ENCODE results near the gene PLCH1. TPM values are rescaled to one million over a fixed set of nuclear protein-coding genes. Genes with fewer than 3 reads are reported as not detected.

The PLCH1 gene
- total RNA-seq, 1 donor from 2014 or later, result 20.9 TPM

DNA sequence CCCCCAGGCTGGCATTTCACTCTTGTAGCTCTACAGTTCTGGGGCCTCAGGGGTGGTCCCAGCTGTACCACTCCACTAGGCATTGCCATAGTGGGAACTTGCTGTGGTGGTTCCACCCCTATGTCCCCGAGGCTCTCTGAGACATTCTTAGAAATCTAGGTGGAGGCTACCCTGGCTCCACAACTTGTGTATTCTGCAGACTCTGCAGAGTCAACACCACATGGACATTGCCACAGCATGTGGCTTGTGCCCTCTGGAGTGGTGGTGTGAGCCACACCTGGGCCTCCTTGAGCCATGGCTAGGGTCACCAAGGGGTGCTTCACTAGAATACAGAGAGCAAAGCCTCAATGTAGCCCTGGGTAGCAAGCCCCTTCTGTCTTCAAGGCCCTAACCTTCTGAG is 397.0 kb downstream of the PLCH1 start:
- Mint-ChIP-seq H3K27ac (ENCODE audit: unreplicated experiment) (no peak overlapping the region), H3K4me3 (ENCODE audit: unreplicated experiment) (no peak overlapping the region), H3K36me3 (ENCODE audit: low read depth, unreplicated experiment) (no peaks in the 10 kb centered on the region), H3K27me3 (ENCODE audit: unreplicated experiment) (no peaks in the 10 kb centered on the region), H3K4me1 (ENCODE audit: unreplicated experiment) (no peaks in the 10 kb centered on the region), H3K9me3 (ENCODE audit: unreplicated experiment) (no peaks in the 10 kb centered on the region)
- TF ChIP-seq, protein P1, sequence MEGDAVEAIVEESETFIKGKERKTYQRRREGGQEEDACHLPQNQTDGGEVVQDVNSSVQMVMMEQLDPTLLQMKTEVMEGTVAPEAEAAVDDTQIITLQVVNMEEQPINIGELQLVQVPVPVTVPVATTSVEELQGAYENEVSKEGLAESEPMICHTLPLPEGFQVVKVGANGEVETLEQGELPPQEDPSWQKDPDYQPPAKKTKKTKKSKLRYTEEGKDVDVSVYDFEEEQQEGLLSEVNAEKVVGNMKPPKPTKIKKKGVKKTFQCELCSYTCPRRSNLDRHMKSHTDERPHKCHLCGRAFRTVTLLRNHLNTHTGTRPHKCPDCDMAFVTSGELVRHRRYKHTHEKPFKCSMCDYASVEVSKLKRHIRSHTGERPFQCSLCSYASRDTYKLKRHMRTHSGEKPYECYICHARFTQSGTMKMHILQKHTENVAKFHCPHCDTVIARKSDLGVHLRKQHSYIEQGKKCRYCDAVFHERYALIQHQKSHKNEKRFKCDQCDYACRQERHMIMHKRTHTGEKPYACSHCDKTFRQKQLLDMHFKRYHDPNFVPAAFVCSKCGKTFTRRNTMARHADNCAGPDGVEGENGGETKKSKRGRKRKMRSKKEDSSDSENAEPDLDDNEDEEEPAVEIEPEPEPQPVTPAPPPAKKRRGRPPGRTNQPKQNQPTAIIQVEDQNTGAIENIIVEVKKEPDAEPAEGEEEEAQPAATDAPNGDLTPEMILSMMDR (IDR thresholded peaks at IDR 0.05; ENCODE audit: unreplicated experiment), result no peak
- DNase-seq (ENCODE audit: low spot score), result no peak

DNA sequence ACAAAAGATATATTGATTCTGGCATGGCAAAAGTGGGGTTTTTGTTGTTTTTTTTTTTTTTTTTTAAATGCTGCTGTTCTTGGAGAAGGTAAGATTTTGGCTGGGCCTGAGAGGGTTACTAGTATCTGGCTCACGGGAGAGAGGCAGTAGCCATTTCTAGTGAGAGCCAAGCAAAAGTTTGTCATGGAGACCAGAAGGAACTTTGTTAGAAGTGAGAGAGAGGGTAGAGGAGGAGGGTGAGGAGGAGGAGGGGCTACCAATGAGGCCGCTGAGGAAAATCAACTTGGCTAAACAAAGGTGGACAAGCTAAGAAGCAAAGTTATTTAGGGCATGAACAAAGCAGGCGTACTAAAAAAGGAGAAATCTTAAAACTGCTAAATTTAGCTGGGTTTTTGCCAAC is 402.5 kb downstream of the PLCH1 start:
- Mint-ChIP-seq H3K27ac (ENCODE audit: unreplicated experiment) (no peak overlapping the region), H3K4me3 (ENCODE audit: unreplicated experiment) (no peak overlapping the region), H3K4me1 (ENCODE audit: unreplicated experiment) (no peaks in the 10 kb centered on the region), H3K36me3 (ENCODE audit: low read depth, unreplicated experiment) (no peaks in the 10 kb centered on the region), H3K27me3 (ENCODE audit: unreplicated experiment) (no peaks in the 10 kb centered on the region), H3K9me3 (ENCODE audit: unreplicated experiment) (no peaks in the 10 kb centered on the region)
- TF ChIP-seq, protein P1 (IDR thresholded peaks at IDR 0.05; ENCODE audit: unreplicated experiment), result no peak
- no peak for DNase-seq (ENCODE audit: low spot score)

DNA sequence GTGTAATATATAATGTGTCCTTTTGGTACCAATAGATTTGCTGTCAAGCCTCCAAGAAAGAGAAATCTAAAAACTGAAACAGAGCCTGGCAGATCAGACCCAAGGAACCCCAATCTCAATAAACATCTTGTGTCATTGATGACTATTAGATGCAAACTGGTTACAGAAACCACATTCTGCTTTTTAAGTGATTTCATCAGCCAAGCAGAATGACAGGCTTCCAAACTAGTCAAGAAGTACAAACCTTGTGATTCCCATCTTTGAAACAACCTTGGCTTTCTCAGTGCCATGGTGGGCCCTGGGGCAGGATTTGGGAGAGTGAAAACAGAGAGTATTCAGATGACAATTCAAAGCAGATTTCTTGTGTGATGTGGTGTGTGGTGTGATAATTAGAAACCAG is 405.8 kb downstream of the PLCH1 start:
- Mint-ChIP-seq H3K9me3 (ENCODE audit: unreplicated experiment) (no peaks in the 10 kb centered on the region), H3K27me3 (ENCODE audit: unreplicated experiment) (no peaks in the 10 kb centered on the region), H3K27ac (ENCODE audit: unreplicated experiment) (no peak overlapping the region), H3K36me3 (ENCODE audit: low read depth, unreplicated experiment) (no peaks in the 10 kb centered on the region), H3K4me1 (ENCODE audit: unreplicated experiment) (peaks cover 17% of the 10 kb centered on the region), H3K4me3 (ENCODE audit: unreplicated experiment) (no peak overlapping the region)
- TF ChIP-seq, protein P1 (IDR thresholded peaks at IDR 0.05; ENCODE audit: unreplicated experiment), result no peak
- DNase-seq (ENCODE audit: low spot score), result no peak

DNA sequence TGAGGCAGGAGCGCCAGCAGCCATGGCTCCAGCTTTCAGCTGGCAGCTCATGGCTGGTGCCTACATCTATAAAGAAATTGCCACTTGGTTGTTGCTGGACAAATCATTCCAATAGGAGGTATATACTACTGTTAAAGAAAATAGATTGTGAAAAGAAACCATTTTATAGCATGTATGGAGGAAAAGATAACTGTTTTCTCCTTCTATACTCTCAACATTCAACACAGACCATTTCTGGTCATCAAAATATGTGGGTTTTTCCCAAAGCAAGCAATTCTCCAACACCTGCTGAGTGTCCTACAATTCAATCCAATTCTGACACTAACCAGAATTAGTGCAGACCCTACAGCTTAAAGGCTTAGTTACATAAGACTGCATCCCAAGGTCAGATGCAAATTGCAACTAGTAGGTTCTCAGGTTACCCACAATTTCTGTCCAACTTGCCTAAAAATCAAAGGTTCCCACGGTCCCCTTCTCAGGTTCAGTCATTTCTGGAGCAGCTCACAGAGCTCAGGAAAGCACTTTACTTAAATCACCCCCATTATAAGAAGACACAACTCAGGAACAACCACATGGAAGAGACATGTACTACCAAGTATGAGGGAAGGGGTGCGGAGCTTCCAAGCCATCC is 409.0 kb downstream of the PLCH1 start:
- H3K36me3 Mint-ChIP-seq (ENCODE audit: low read depth, unreplicated experiment), result no peaks in the 10 kb centered on the region
- no peak for DNase-seq (ENCODE audit: low spot score)
- H3K4me3 Mint-ChIP-seq (ENCODE audit: unreplicated experiment), result no peak overlapping the region
- H3K4me1 Mint-ChIP-seq (ENCODE audit: unreplicated experiment), result peaks cover 17% of the 10 kb centered on the region
- H3K27ac Mint-ChIP-seq (ENCODE audit: unreplicated experiment), result no peak overlapping the region
- no peaks in the 10 kb centered on the region for H3K9me3 Mint-ChIP-seq (ENCODE audit: unreplicated experiment)
- H3K27me3 Mint-ChIP-seq (ENCODE audit: unreplicated experiment), result no peaks in the 10 kb centered on the region
- TF ChIP-seq, protein P1 (IDR thresholded peaks at IDR 0.05; ENCODE audit: unreplicated experiment), result no peak

DNA sequence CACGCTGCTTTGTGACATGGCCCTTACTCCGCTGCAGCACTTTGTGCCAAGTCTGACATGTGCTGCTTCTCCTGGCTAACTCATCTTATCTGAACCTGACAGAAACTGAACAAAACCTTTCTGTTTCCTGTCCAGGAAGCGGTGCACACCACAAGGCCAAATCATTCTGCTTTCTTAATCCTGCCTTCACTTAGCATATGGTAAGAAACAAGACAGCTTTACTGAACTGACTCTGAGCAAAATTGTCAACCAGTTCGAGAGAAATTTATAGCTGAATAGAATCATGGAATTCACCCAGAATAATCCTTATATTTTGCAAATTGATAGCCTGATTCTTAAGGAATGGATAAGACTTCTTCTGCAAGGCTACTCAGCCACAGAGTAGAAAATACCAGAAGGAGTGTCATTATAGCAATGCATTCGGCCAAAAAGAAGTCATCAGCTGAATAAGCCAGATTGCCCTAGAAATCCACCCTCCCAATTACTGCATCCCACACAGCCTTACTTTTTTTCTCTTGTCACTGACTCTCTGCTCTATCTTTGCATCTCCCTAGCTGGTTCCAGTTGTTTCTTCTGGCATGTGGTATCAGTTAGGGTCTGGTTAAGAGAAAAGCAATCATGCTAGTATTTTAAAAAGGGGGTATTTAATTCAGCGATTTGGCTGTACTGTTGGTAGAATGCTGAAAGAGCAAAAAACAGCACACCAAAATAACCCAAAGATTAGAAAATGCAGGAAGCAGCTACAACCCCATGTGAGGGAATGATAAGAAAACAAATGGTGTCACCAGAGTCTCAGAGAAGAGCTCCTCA is 409.8 kb downstream of the PLCH1 start:
- Mint-ChIP-seq H3K36me3 (ENCODE audit: low read depth, unreplicated experiment) (no peaks in the 10 kb centered on the region), H3K27me3 (ENCODE audit: unreplicated experiment) (no peaks in the 10 kb centered on the region), H3K4me3 (ENCODE audit: unreplicated experiment) (no peak overlapping the region), H3K9me3 (ENCODE audit: unreplicated experiment) (no peaks in the 10 kb centered on the region), H3K27ac (ENCODE audit: unreplicated experiment) (peak overlapping the region; percentile 38), H3K4me1 (ENCODE audit: unreplicated experiment) (peaks cover 17% of the 10 kb centered on the region)
- TF ChIP-seq, protein P1 (IDR thresholded peaks at IDR 0.05; ENCODE audit: unreplicated experiment), result no peak
- DNase-seq (ENCODE audit: low spot score), result peak; percentile 18

Measured in endothelial cell (in vitro differentiated cells).